HT-29 (cell line): ENCODE results near the gene INTS6L. TPM values are rescaled to one million over a fixed set of nuclear protein-coding genes. Genes with fewer than 3 reads are reported as not detected.

Experiments
- DNase-seq: peaks from one replicate; pipeline ENCODE4 v3.0.0-alpha.2; 2015; ENCODE audit warnings: low spot score
- total RNA-seq: library from RNA; depleted of rRNA; stranded (reverse); fragments of >200 nt; shearing (Covaris generic); gene quantifications from 2 replicates; pipeline ENCODE4 v1.2.3, GENCODE V29; 2014; rRNA removed

INTS6L gene
- total RNA-seq: 0.36 and 0.68 TPM in 2 replicates

GRCh38 chrX:135520553-135521404 lies at the start of gene INTS6L:
INTS6L (plus strand) TSS chrX:135520660; CDS start chrX:135520993, 333 bp downstream.
- peak; percentile 69 for DNase-seq

GRCh38 chrX:135476378-135476777 lies 44.1 kb upstream of the INTS6L start:
- no peak for DNase-seq

- DNase-seq: peak; percentile 68
Measured at GRCh38 chrX:135477576-135477975, 42.9 kb upstream of the INTS6L start.

GRCh38 chrX:135480076-135480475 lies 40.4 kb upstream of the INTS6L start:
- DNase-seq: no peak

GRCh38 chrX:135481696-135482179 lies 38.7 kb upstream of the INTS6L start:
- DNase-seq: no peak

- DNase-seq: peak; percentile 24
Measured at GRCh38 chrX:135484641-135485289, 35.7 kb upstream of the INTS6L start.

- DNase-seq: no peak
Measured at GRCh38 chrX:135489542-135489941, 30.9 kb upstream of the INTS6L start.

GRCh38 chrX:135490979-135491514 lies 29.4 kb upstream of the INTS6L start:
- DNase-seq: no peak

GRCh38 chrX:135494453-135494852 lies 26.0 kb upstream of the INTS6L start:
- no peak for DNase-seq

- DNase-seq: no peak
Measured at GRCh38 chrX:135497736-135498135, 22.7 kb upstream of the INTS6L start.

GRCh38 chrX:135498236-135498635 lies 22.2 kb upstream of the INTS6L start:
- DNase-seq: no peak

GRCh38 chrX:135505351-135505750 lies 15.1 kb upstream of the INTS6L start:
- no peak for DNase-seq

GRCh38 chrX:135509885-135510284 lies 10.6 kb upstream of the INTS6L start:
- no peak for DNase-seq

GRCh38 chrX:135512508-135513129 lies 7.8 kb upstream of the INTS6L start:
- DNase-seq: no peak

- DNase-seq: no peak
Measured at GRCh38 chrX:135513130-135513515, 7.3 kb upstream of the INTS6L start.

GRCh38 chrX:135516376-135516775 lies 4.1 kb upstream of the INTS6L start:
- DNase-seq: no peak

GRCh38 chrX:135518161-135518560 lies 2.3 kb upstream of the INTS6L start:
- DNase-seq: no peak

- DNase-seq: no peak
Measured at GRCh38 chrX:135520022-135520552, 373 bp upstream of the INTS6L start.

- peak; percentile 55 for DNase-seq
Measured at GRCh38 chrX:135521405-135522131, 1.1 kb downstream of the INTS6L start.

- DNase-seq: peak; percentile 9
Measured at GRCh38 chrX:135522132-135522530, 1.7 kb downstream of the INTS6L start.
